A549 (cell line): Measurements from ENCODE around the gene FOXF2. TPM values are rescaled to one million over a fixed set of nuclear protein-coding genes. Genes with fewer than 3 reads are reported as not detected.

Experiments used
- ATAC-seq, 2 experiments: fragments of 200-7000 bp in 1 of 2; fragments of >200 bp in 1 of 2; cut with Nextera tagmentation in 1 of 2; cut with Tn5 transposase in 1 of 2; 3 replicates each; pipeline versions ENCODE4 v1.8.0 to v1.9.1; 2018 to 2020; ENCODE audit warnings: mild to moderate bottlenecking in 1 of 2, moderate library complexity in 1 of 2
- CTCF ChIA-PET: fragments of 300-600 bp; sonication (Branson Sonifier 250); formaldehyde crosslinking; extraction: SDS; loops from one replicate; lab custom pipeline; 2021; ENCODE audit warnings: antibody characterized with exemption, inconsistent platforms; lab: Yijun Ruan, JAX
- POLR2A ChIA-PET: fragments of 350-600 bp; formaldehyde crosslinking; extraction: SDS; loops from one replicate; lab custom pipeline; 2021; ENCODE audit warnings: antibody characterized with exemption, inconsistent platforms; lab: Yijun Ruan, JAX
- DNase-seq, 2 experiments: peaks; one replicate each; pipeline versions ENCODE4 v3.0.0 to v3.0.0-alpha.2; 2011 to 2016; ENCODE audit warnings: low read depth in 1 of 2, low spot score in 1 of 2
- FAIRE-seq: peaks from 2 replicates; lab custom pipeline; 2011; peaks lifted over from hg19 to GRCh38; lab: Jason Lieb, UNC
- H3K27ac ChIP-seq, 2 experiments: fragments of >200 bp; sonication (Bioruptor Twin); formaldehyde crosslinking; 3 replicates each; pipeline ENCODE4 v1.5.1; 2016 to 2017
- H3K4me1 ChIP-seq: fragments of >200 bp; sonication (Bioruptor Twin); formaldehyde crosslinking; 3 replicates; pipeline ENCODE4 v1.6.1; 2016
- H3K4me2 ChIP-seq: fragments of >200 bp; sonication (Bioruptor Twin); formaldehyde crosslinking; 3 replicates; pipeline ENCODE4 v1.6.1; 2016
- H3K4me3 ChIP-seq: fragments of >200 bp; sonication (Bioruptor Twin); formaldehyde crosslinking; 3 replicates; pipeline ENCODE4 v1.5.1; 2016
- H3K9me3 ChIP-seq: fragments of >200 bp; sonication (Bioruptor Twin); formaldehyde crosslinking; 3 replicates; pipeline ENCODE4 v1.6.1; 2016
- CBX2 ChIP-seq: fragments of 200-600 bp; sonication (generic); IDR thresholded peaks from 2 replicates; pipeline ENCODE4 v1.6.1; 2016; ENCODE audit warnings: low read depth, mild to moderate bottlenecking, borderline replicate concordance
- CTCF ChIP-seq: fragments of >200 bp; sonication (Bioruptor Twin); formaldehyde crosslinking; IDR thresholded peaks from 3 replicates; pipeline ENCODE4 v1.5.1; 2016
- ELK1 ChIP-seq: fragments of 150-350 bp; IDR thresholded peaks from 2 replicates; pipeline ENCODE4 v1.6.1; 2014; ENCODE audit warnings: low read depth, mild to moderate bottlenecking, low read length
- KDM1A ChIP-seq: fragments of 200-600 bp; sonication (generic); IDR thresholded peaks from 2 replicates; pipeline ENCODE4 v1.6.1; 2016; ENCODE audit warnings: low read depth, mild to moderate bottlenecking
- MYC ChIP-seq: IDR thresholded peaks from 2 replicates; pipeline ENCODE4 v1.6.1; 2012; ENCODE audit warnings: mild to moderate bottlenecking, inconsistent platforms, low read length, improper control_type of control experiment, borderline replicate concordance
- NFE2L2 ChIP-seq: fragments of 150-350 bp; conservative IDR thresholded peaks from 2 replicates; pipeline ENCODE4 v1.6.1; 2014; ENCODE audit warnings: low read length
- RAD21 ChIP-seq, 2 experiments: fragments of >200 bp in 1 of 2; sonication (Bioruptor Twin) in 1 of 2; formaldehyde crosslinking in 1 of 2; IDR thresholded peaks in 1 of 2; conservative IDR thresholded peaks in 1 of 2; 2 replicates in 1 of 2; 3 replicates in 1 of 2; pipeline ENCODE4 v1.6.1; 2012 to 2018; ENCODE audit warnings: inconsistent platforms in 1 of 2
- SMC3 ChIP-seq: fragments of >200 bp; sonication (Bioruptor Twin); formaldehyde crosslinking; IDR thresholded peaks from 3 replicates; pipeline ENCODE4 v1.6.1; 2018; ENCODE audit warnings: inconsistent platforms
- whole genome bisulfite sequencing: methylation state at CpG from one replicate; pipeline ENCODE4 v1.1.6; 2017; ENCODE audit errors: missing lambda C conversion rate; 5-methylcytosine and 5-hydroxymethylcytosine counted together
- polyA plus RNA-seq, 4 experiments: library from polyadenylated mRNA; depleted of rRNA in 3 of 4; stranded (reverse); fragments of >200 nt; fragmentation: RNase III in 1 of 4; extraction: RNeasy Plus Mini Kit Qiagen cat#74134 plus additional on column Dnase treatment in 1 of 4; gene quantifications; 2 replicates in 3 of 4; 3 replicates in 1 of 4; pipeline ENCODE4 v1.2.3, GENCODE V29; 2011 to 2017
- TF ChIP-seq, protein P1 (sequence below): IDR thresholded peaks from 2 replicates; pipeline ENCODE4 v1.6.1; 2012

Gene FOXF2
- polyA plus RNA-seq, 2 of the 4 experiments (the other 2 are of a cell fraction): 6.6 to 12.3 TPM

DNA sequence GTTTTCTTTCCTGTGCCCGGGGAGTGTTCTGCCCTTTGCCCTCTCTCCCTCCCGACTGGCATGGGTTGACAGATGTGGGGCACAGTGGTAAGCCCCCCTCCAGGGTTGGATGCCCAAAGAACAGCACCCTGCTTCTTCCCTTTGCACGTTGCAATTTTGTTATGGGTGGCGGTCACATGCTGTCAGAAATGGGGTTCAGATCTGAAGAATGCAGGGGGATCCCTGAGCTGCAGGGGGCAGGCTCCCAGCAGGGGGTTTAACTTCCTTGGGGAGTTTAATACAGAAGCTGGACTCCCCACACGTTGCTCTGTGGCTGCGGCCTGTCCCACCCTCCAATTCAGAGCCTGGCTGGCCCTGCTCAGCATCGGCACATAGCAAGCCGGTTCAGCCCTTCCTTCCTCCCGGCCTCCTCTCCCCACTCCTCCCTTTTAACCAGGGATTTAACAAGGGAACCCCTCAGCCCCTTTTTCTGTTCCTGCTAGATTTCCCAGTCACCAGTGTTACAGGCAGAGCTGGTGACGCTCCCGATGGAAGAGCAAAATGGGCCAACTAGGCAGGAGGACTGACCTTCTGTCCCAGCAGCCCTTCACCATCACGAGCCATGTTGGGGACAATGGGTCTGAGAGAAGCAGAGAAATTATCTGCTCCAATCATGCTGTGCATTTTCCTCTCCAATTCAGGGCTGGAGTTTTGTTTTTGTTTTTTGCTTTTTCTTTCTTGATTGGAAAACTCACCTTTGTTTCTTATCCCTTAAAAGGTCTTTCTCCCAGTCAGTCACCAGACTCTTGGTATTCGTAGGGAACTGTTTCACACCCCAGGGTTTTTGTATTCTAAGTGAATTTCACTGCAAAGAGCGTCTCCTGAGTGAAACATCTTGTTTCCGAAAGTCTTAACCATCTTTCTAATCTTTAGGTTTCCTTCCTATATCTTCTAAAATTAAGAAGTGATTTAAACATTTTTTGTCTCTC lies 6.8 kb downstream of the FOXF2 start:
- DNase-seq (no peak), ATAC-seq (peak in 1 of 2 experiments; percentile 32; a peak in 2 of 6 replicates), FAIRE-seq (no peak)
- CTCF ChIA-PET: interaction anchor here (0.6 to 4.5 kb wide), 29 partner anchors 9 to 839 kb away, joined by 3 to 27 read pairs (median 5); no protein-coding TSS in a partner anchor
- H3K9me3 ChIP-seq: no peaks in the 10 kb centered on the region
- 0 out of 6 replicates have a peak overlapping the region, but pooled peaks of 1 of the 2 experiments have one; percentile 7 for H3K27ac ChIP-seq
- no peak for TF ChIP-seq ELK1
- TF ChIP-seq CTCF: no peak
- TF ChIP-seq NFE2L2: no peak
- no peak for TF ChIP-seq MYC
- no peak for TF ChIP-seq CBX2
- no peak for TF ChIP-seq KDM1A
- H3K4me1 ChIP-seq: peaks cover 11% of the 10 kb centered on the region; the same call in 2 of the 3 replicates
- POLR2A ChIA-PET: interaction anchor here (0.7 kb wide), 1 partner anchor 19 kb away, joined by 4 read pairs; no protein-coding TSS in a partner anchor
- peak overlapping the region; percentile 59 for H3K4me2 ChIP-seq
- WGBS: 84% methylated on average over 15 of the region's 15 CpGs
- H3K4me3 ChIP-seq: no peak overlapping the region

GRCh38 chr6:1396952-1397868 lies 7.8 kb downstream of the FOXF2 start:
- WGBS: 33% methylated on average over 28 of the region's 28 CpGs
- H3K27ac ChIP-seq: no peak overlapping the region
- peaks cover 7% of the 10 kb centered on the region; the same call in 2 of the 3 replicates for H3K4me1 ChIP-seq
- peak; percentile 74 to 93 for ATAC-seq
- POLR2A ChIA-PET: interaction anchor here (0.7 kb wide), 1 partner anchor 18 kb away, joined by 4 read pairs; no protein-coding TSS in a partner anchor
- CTCF ChIA-PET: interaction anchor here (0.6 to 4.5 kb wide), 37 partner anchors 8 to 840 kb away, joined by 3 to 27 read pairs (median 4); no protein-coding TSS in a partner anchor
- TF ChIP-seq CTCF (peak; percentile 83), SMC3 (peak; percentile 79), CBX2 (no peak), RAD21 (conservative IDR thresholded peaks at IDR 0.05 in 1 of 2, IDR thresholded peaks at IDR 0.05 in 1 of 2) (peak; percentile 74 to 75)
- TF ChIP-seq, protein P1, sequence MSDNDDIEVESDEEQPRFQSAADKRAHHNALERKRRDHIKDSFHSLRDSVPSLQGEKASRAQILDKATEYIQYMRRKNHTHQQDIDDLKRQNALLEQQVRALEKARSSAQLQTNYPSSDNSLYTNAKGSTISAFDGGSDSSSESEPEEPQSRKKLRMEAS: peak; percentile 33; the same call in 1 of the 2 replicates
- no peaks in the 10 kb centered on the region for H3K9me3 ChIP-seq
- peak overlapping the region; percentile 59 for H3K4me2 ChIP-seq
- DNase-seq: peak; percentile 55 to 66
- no peak for FAIRE-seq
- no peak overlapping the region for H3K4me3 ChIP-seq
